Posterior vena cava (tissue), 2 donors: ENCODE data around the gene TBXT. TPM values are rescaled to one million over a fixed set of nuclear protein-coding genes. Genes with fewer than 3 reads are reported as not detected.
"Not testable (repeated sequence)": the region's sequence is repeated elsewhere in the genome, so short reads cannot be mapped to it uniquely, and the experiment has no call there.

Experiments
- DNase-seq: peaks from one replicate; pipeline ENCODE4 v3.0.0-alpha.2; 2020; ENCODE audit warnings: low spot score
- intact Hi-C, 2 donors: fragments of 100-400 bp; cut with DNase I; formaldehyde crosslinking; loops; one replicate each; pipeline versions ENCODE4 v1.14.1 to v1.14.2; 2022 to 2023
- total RNA-seq, 2 donors: library from RNA; stranded (reverse); fragmentation: NEBNext Ultra II Directional; extraction: Animal tissue kit (Norgen Biotek cat#: 25700); gene quantifications; one replicate each; pipeline ENCODE4 v1.2.1, GENCODE V29; 2021
- donor health status: DM: yes; HTN: yes; CAD: no.
- donor health status: DM: yes; HTN: yes; CAD: no.

TBXT gene
- total RNA-seq, 2 donors from 2014 or later = not detected

GRCh38 chr6:166127624-166128472 lies 39.8 kb downstream of the TBXT start:
- intact Hi-C loops = no loop called here
- no peak for DNase-seq

DNA sequence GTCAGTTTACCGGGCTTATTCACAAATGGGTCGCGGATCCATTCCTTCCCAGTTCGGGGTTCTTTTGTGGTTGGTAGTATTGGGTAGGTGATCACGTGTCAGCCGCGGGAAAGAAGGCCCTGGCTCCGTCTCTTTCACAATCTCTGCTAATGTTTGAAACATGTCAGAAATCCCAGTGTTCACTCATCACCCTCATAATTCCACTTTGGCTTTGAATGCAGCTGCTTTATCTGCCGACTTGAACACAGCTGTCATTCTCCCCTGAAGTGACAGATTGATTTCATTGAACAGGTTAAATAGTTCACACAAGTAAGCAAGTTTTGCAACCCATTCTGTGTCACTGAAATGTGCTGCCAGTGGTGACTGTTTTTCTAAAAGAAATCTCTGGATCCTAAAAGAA lies 44.5 kb downstream of the TBXT start:
- intact Hi-C loops, DNase-seq: not testable (repeated sequence)

DNA sequence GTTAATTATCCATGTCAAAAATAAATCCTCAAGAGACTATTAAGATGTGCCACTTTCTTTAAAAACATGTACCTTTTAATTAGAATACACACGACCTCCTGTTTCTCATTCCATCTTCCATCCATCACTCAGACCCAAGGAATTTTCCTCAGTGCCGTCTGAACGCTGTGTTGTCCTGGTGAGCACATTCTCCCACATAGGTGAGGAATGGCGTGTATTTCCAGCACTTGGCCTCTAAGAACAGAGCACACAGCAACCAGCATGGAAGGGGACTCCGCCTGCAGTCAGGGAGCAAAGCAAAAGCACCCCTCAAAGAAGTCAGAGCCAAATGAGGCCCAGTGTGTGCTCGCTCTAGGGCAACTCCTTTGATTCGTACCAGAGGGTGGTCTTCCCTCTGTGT lies 45.9 kb downstream of the TBXT start:
- DNase-seq = no peak
- intact Hi-C loops = no loop called here

DNA sequence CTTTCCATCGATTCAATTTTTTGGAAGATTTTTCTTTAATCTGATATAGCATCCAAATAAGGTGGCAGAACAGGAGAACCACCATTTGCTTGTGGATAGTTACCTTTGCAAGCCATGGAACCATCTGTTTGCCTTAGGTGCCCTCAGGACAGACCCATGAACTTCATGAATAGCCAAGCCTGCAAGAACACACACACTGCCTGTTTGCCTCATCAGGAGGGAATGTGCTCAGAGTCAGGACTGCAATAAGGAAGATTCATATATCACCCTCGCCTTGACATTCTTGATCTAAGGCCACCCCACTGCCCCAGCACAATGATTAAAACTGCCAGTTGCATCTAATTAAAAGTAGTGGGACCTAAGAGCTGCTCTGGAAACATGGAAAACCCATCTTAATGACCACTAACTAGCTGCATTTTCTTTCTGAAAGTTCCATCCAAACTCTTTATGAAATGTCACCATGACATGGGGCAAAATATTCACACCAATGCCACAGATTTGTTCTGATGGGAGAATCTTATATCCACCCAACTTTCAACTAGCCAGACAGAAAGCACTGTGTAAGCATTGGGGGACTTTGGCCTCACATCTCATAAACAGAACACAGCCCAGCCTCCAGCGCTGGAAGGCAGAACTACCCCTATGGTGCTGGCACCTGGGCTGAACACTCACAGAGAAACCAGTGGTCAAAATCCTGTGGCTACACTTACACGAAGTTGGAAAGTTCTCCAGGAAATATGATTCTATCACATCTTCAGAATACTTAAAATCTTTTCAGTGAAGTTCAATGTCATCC lies 48.3 kb downstream of the TBXT start:
- no peak for DNase-seq
- intact Hi-C loops = no loop called here

DNA sequence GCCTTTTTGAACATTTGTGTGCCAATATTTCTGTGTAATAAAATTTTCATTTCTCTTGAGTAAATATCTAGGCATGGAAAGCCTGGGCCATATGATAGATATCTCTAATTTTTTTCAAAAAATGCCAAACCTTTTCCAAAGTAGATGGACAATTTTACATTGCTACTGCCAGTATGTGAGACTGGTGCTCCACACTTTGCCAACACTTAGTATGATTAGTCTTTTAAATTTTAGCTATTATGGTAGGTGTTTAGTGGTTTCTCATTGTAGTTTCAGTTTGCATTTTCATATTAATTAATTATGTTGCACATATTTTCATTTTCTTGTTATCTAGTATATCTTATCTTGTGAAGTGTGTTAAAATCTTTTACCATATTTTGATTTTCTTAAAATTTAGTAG lies 52.0 kb downstream of the TBXT start:
- DNase-seq = no peak
- intact Hi-C loops = no loop called here

DNA sequence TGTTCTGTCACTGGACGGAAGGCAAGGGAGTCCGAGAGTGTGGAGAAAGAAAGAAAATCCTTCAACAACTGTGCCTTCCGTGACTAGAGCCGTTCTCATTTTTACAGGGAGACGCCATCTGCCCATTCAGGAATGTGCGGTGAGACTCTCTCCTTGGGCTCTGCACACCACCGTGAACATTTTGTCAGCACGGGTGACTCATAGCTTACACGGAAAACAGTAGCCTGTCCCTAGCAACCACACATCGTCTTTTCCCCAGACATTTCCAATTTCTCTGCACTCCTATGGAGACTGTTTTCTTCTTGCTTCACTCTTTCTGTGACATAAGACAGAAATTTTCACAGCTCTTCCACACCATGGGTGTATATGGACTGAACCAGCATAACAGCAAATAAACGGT lies 55.1 kb downstream of the TBXT start:
- intact Hi-C loops = no loop called here
- DNase-seq = no peak

DNA sequence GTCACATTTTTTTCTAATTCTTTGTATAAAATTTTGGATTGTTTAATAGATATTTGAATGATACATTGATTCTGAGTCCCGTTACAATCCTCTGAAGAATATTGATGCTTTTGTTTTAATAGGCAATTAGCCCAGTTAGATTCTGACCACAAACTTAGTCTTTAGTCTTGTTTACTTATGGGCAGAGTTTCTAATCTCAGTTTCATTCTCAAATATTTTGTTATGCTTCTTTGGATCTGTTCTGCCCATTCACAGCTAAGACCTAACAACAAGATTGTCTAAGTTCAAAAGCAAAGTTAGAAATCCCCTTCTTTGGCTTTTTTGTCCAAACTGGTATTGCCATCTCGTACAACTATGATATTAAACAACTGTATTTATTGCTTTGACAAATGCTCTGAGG lies 58.0 kb downstream of the TBXT start:
- intact Hi-C loops = loop anchor here in 1 of 2 donors (5.0 kb wide), 1 partner anchor 227 kb away; no protein-coding TSS in a partner anchor

More for the DNA sequence above, 58.0 kb downstream of the TBXT start:
- DNase-seq = no peak

Other genes starting within 250 kb of the TBXT start
- under 1 TPM in 1 of 2 donors, not detected in 1; 0.95 TPM for gene PRR18, start 140.5 kb upstream of the TBXT start, total RNA-seq
- gene SFT2D1, start 174.7 kb upstream of the TBXT start, total RNA-seq = 10 to 100 TPM; 28.6 to 29.2 TPM
- 10 to 100 TPM; 50.9 to 66.3 TPM for gene MPC1, start 215.1 kb upstream of the TBXT start, total RNA-seq